Stimulated activated CD4-positive, alpha-beta T cell treated with anti-CD3 and anti-CD28 coated beads, Interleukin-15, amount 100 ng/mL, for 48 hours (primary cell): Measurements from ENCODE around the gene KBTBD6.
"Not testable (repeated sequence)": the region's sequence is repeated elsewhere in the genome, so short reads cannot be mapped to it uniquely, and the experiment has no call there.

Experiments
- DNase-seq, 2 donors: peaks; one replicate each; pipeline ENCODE4 v3.0.0-alpha.2; 2020; ENCODE audit warnings: low read depth in 2 of 2

KBTBD6 gene

GRCh38 chr13:41132512-41133152, at the start of gene KBTBD6:
Gene KBTBD6, minus strand, starts transcription at chr13:41132802. Its CDS starts 291 bp downstream, at chr13:41132511.
- DNase-seq: peak; percentile 94 to 96

GRCh38 chr13:41182231-41182630, 49.6 kb upstream of the KBTBD6 start:
- no peak for DNase-seq

DNA sequence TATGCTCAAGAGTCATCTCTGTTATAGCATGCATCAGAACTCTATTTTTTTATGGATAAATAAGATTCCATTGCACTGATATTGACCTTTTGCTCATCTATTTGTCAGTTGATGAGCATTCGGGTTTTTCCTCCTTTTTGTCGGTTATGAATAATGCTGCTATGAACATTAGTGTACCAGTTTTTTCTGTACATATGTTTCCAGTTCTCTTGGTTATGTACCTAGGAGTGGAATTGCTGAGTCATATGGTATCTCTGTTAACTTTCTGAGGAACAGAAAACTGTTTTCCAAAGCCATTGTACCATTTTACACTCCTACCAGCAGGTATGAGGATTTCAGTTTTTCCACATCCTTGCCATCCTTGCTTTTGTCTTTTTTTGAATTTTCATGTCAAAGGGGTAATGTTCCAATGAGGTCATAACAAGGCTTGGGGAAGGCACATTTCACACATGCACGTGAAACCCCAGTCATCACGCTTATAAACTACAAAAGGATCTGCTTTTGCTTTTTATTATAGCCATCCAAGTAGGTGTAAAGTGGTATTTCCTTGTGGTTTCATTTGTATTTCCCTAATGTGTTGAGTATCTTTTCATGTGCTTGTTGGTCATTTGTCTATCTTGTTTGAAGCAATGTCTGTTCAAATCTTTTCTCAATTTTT, 47.1 kb upstream of the KBTBD6 start:
- no peak for DNase-seq

DNA sequence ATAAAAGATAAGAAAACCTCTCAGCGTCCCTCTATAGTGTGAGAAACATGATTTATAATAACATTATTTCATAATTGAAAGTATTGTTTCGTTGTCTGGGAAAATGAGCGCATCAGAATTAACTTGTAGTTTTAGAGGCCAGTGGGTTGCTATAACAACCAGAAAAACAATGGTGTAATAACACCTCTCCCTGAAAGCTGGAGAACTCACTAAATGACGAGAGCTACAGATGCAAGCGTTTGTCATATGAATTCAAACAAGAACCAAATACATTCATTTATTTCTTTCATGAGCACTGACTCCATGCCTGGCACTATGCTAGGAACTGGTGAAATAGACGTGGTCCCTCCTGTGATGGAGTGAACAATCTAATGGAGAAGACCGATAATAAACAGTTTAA, 45.4 kb upstream of the KBTBD6 start:
- DNase-seq: no peak

GRCh38 chr13:41177616-41178015, 45.0 kb upstream of the KBTBD6 start:
- no peak for DNase-seq

- DNase-seq: not testable (repeated sequence)
Observed at GRCh38 chr13:41175576-41175975, 43.0 kb upstream of the KBTBD6 start.

GRCh38 chr13:41162151-41162550, 29.5 kb upstream of the KBTBD6 start:
- no peak for DNase-seq

DNA sequence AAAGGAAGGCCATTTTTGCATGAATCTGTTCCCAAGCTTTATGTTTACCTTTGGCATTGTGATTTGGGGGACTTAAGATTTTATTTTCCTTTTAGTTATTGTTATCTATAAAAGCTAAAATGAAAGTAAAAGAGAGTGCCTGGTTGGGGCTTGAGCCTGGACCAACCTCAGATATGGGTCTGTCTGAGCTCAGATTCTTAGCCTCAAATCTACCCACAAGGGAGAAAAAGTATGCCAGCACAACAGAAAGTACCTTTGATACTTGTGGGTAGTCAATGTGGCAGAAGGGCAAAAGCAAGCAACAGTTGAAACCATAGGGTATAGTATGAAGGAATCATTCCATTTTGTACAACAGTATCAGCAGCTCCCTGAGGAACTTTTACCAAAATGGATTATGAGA, 26.6 kb upstream of the KBTBD6 start:
- DNase-seq: no peak

GRCh38 chr13:41157048-41157717, 24.6 kb upstream of the KBTBD6 start:
- DNase-seq: no peak

DNA sequence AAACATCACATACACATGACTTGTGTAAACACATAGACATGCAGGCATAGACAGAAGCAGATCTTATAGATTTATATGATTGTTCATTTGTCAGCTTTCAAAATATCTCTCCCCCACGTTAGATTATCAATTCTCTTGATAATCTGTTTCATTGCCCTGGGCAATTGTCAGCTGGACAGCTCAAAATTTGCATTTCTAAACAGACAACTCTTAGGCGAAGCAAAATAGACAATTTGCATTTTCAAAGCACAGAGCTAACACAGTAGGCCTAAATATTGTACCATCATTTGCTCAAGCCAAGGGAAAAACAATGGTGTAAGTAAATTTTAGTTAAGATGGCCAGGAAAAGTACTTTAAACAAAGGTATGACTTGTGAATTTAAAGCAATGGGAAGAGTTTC, 24.0 kb upstream of the KBTBD6 start:
- no peak for DNase-seq

GRCh38 chr13:41154042-41154441, 21.4 kb upstream of the KBTBD6 start:
- DNase-seq: no peak

DNA sequence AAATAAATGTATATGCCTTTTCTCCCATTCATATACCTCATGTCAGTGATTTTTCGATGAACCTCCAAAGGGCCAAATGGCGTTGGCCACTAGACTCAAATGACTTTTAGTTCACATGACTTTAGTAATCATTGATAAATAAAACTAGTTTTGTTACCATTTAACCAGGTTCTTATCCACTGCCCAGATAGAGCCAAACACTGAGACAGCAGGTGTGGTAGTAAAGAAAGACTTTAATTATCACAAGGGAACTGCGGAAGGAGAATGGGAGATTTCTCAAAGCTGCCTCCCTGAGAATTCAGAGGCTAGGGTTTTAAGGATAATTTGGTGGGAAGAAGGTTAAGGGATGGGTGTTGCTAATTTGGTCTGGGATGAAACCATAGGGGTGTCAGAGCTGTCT, 19.4 kb upstream of the KBTBD6 start:
- no peak for DNase-seq

- no peak for DNase-seq
Observed at GRCh38 chr13:41150058-41150457, 17.5 kb upstream of the KBTBD6 start.

GRCh38 chr13:41148419-41149283, 16.0 kb upstream of the KBTBD6 start:
- no peak for DNase-seq

GRCh38 chr13:41145136-41145908, 12.7 kb upstream of the KBTBD6 start:
- DNase-seq: no peak

DNA sequence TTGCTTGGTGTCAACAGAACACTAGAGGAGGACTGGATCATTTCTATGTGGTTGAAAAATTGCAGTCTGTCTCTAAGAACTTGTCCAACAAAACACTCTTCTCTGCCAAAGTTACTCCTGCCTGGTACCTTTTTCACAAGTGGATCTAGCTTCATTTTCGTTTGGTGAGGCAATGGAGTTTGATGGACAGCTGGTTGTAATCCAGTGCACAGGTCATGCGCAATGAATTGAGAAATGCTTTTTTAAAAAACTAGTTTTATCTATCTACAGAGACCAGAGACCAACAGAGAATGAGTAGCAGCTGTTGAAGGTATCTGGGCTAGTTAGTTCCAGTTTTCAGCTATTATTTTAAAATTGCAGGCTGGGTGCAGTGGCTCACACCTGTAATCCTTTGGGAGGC, 12.0 kb upstream of the KBTBD6 start:
- DNase-seq: no peak

- no peak for DNase-seq
Observed at GRCh38 chr13:41139296-41139966, 6.8 kb upstream of the KBTBD6 start.

DNA sequence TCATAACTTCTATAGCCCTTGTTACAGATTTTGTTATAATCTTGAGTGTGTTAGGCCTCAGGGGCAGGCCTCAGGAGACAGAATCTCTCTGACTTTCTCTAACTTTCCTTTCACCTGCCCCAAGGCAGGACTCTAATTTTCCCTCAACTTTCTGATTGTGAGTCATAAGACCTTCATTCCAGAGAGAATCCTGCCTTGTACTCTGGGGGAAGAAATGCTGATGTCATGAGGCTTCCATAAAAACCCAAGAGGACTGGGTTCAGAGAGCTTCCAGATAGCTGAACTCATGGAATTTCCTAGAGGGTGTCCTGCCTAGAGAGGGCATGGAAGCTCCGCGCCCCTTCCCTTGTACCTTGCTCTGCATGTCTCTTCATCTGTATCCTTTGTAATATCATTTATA, 5.3 kb upstream of the KBTBD6 start:
- DNase-seq: no peak

DNA sequence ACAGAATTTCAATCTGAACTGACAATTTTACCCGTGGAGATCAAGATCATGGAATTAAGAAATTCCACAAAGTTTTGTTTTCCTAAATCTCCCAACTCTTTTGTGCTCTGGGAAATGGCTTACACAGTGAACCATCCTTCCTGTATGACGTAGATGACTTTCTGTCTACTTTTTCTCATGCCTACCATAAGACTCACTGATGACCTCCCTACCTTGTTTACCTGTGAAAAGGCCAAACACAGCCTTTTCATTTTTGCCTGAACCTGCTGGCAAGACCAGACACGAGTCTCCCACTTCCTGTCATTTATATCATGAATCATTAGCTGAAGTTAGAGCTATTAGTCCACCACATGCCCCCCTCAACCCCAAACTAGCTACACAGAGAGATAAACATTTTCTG, 4.6 kb upstream of the KBTBD6 start:
- no peak for DNase-seq

GRCh38 chr13:41136396-41137031, 3.9 kb upstream of the KBTBD6 start:
- DNase-seq: no peak
